Measurements from ENCODE around the gene CD74.

CD74 gene

GRCh38 chr5:150409638-150410523 lies 2.8 kb downstream of the CD74 start:
- peak in 12 of 14 donors; percentile 46 to 80 (median 68) for DNase-seq

DNA sequence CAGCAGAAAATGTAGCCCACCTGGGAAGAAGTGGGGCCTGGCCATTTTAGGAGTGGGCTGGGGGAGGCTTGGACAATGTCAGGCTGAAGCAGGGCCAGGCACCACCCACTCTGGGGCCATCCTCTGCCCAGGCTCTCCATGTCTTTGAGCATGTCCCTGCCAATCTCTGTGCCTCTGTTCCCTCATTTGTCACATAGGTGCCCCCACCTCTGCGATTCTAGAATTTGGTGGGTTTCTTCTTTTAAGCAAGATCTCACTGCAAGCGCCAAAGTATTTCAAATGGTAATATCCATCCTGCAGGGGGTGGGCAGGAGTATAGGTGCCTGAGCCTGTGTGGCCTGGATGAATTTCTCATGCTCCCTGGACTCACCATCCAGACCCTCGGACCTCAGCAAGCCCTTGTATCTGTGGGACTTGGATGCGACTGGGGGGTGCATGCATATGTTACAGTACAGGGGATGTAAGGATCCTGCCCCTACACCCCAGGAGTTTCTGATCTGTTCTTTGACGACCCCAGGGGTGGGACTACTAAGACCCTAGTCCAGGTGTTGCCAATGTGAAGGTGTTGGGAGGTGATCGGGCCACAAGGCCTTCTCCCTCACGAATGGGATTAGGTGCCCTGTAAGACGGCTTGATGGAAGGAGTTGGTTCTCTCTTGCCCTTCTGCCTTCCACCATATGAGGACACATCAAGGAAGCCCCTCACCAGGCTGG lies 4.3 kb downstream of the CD74 start:
- DNase-seq: no peak

GRCh38 chr5:150407096-150407720 lies 5.5 kb downstream of the CD74 start:
- DNase-seq: no peak

GRCh38 chr5:150406723-150407095 lies 6.0 kb downstream of the CD74 start:
- DNase-seq: no peak

GRCh38 chr5:150406103-150406722 lies 6.5 kb downstream of the CD74 start:
- DNase-seq: no peak

DNA sequence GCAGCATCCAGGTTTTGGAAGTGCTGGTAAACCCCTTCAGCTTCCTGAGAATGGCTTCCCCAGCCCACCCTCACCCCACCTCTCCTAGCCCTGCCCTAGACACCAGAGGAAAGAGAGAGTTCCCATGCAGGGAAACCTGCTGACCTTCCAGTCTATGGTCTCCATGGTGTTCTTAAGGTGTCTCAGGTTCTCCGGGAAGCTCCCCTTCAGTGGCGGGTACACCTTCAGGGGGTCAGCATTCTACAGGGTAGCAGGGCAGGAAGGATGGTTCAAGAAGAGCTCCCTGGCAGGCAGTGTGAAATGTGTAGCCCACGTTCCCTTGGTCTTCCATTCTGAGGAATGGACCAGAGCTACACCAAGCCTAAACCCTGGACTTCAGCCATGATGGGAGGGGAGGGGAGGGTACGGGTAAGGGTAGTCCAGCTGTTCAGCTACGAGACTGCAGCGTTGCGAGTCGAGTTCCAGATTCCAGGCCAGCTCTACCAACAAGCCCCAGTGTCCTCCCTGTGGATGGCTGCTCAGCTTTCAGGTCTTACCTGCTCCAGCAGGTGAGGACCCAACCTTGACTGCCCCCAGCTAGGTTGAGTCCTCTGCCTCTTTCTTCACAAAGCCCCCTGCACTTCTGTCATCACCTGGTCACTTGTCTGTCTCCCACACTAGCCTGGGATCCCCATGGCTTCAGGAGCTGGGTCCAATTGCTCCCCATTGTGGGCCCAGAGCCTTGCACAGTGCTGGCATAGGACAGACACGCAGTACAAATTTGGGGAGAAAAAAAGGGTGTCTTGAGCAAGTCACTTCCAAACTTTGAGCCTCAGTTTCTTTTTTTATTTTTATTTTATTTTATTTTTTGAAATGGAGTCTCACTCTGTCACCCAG lies 7.5 kb downstream of the CD74 start:
- no peak for DNase-seq

DNA sequence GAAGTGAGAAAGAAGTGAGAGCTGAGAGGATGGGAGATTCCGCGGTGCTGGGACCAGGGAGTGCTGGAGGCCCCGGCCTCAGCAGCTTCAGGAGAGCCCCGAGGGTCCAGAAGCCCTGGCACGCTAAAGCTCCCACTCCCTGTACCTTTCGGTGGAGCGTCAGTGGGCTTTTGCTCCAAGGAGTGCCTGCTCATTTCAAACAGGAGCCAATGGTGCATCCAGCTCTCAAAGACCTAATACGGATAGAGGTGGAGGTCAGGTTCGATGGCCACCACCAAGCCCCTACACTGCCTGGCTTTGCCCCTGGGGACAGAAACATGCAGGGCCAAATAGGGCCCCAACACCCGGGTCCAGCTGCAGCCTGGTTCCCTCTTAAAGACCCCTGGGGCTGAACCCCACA lies 8.2 kb downstream of the CD74 start:
- DNase-seq: no peak

GRCh38 chr5:150404121-150404520 lies 8.6 kb downstream of the CD74 start:
- DNase-seq: no peak

- no peak for DNase-seq
Observed at GRCh38 chr5:150402901-150403342, 9.8 kb downstream of the CD74 start.

DNA sequence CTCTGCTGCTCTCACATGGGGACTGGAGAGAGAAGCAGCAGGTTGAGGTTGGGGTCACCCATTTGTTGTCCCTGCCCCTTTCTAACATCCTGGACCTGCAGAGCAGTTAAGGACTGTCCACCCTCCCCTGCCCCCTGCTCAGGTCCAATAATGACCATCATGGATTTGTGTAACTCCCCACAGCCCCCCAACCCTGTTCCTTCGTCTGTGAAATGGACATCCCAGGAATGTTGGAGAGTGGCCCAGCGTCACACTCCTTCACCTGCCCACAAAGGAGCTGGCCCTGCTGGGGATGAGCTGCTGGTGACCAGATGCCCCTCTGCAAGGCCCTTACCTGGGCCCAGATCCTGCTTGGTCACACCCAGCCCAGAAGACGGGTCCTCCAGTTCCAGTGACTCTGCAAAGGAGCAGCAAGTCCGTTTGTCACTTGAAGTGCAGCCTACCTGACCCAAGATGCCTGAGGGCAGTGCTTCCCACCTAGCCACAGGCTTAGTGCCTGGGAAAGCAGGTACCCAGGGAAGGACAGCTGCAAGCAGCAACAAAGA lies 10.4 kb downstream of the CD74 start:
- no peak for DNase-seq

DNA sequence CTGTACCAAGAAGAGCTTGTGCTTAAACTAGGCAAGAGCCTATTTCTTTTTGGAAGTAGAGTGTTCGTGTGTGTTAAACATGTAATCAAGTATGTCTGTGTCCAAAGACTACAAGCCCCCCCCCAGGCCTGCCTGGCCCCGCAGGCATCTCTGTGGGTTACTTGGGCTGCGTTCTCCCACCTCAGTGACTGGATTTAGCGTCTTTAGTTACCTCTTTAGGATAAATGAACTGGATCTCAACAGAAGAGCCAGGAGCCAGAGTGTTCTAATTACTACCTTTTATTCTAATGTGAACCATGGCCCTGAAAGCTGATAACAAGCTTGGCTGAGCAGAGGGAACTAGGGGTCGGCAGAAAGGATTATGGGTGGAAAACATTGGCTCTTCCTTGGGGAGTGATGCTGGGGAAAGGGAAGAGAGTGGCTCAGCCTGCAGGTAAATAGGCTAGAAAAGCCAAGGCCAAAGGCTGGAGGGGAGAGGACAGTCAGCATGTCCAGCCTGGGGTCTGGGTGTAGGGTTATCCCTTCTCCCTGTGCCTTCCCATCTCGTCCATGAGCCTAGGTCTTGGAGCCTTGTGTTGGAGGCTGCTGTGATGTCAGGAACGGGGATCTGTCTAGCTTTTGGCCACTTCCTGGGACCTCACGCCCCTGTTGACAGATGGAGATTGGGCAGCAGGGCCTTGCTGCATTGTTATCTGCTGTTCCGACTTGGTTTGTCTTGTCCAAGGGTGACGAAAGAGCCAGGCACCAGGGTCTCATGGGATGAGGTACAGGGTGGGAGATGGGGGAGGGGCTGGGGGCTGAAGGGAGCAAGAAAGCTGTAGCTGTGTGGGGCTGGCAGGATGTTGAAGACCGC lies 11.1 kb downstream of the CD74 start:
- no peak for DNase-seq

GRCh38 chr5:150401076-150401375 lies 11.7 kb downstream of the CD74 start:
- DNase-seq: no peak

- DNase-seq: no peak
Observed at GRCh38 chr5:150400316-150401075, 12.2 kb downstream of the CD74 start.

GRCh38 chr5:150399524-150400211 lies 13.0 kb downstream of the CD74 start:
- DNase-seq: no peak

- DNase-seq: no peak
Observed at GRCh38 chr5:150398722-150399523, 13.8 kb downstream of the CD74 start.

GRCh38 chr5:150397782-150398721 lies 14.7 kb downstream of the CD74 start:
- no peak for DNase-seq

DNA sequence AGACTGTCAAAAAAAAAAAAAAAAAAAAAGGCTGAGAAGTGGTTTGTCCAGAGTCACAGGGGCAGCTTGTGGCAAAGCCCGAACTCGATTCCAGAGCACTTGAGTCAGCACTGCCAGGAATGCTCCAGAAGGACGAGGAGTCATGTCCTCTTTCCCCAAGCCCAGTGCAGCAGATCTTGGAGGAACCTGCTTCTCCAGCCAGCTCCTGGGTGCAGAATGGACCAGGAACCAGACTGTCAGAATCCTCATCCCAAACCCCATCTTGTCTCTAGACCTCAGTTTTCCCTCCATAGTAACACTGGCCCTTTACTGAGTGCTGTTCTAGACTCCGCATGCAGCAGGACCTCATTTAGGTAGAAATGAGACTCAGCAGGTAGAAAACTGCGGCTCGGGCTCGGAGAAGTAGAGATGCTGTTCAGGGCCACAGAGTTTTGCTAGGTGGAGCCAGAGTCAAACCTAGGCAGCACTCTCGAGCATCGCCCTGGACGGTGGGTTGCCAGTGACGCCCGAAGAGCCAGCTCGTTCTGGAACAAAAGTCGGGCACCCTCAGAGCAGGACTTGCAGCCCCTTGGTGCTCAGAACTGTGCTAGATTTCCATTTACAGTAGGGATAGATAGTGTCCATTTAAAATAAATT lies 15.4 kb downstream of the CD74 start:
- DNase-seq: no peak

Measured in C1 segment of cervical spinal cord (tissue), 14 donors.